GM23338 (cell line): ENCODE data around the gene C13orf46. TPM values are rescaled to one million over a fixed set of nuclear protein-coding genes. Genes with fewer than 3 reads are reported as not detected.

ENCODE experiments used
- ATAC-seq: fragments of 200-7000 bp; cut with Tn5 transposase; 3 replicates; pipeline ENCODE4 v1.9.1; 2020
- DNase-seq: peaks from one replicate; pipeline ENCODE4 v3.0.0-alpha.2; 2015; ENCODE audit warnings: low spot score
- H2AFZ ChIP-seq: fragments of 200-600 bp; sonication (generic); 2 replicates; pipeline ENCODE4 v1.8.0; 2016; ENCODE audit warnings: antibody characterized with exemption, mild to moderate bottlenecking, moderate library complexity
- H3F3A ChIP-seq: fragments of 200-600 bp; sonication (generic); replicated peaks from 2 replicates; pipeline ENCODE4 v1.8.0; 2017; ENCODE audit warnings: antibody characterized with exemption, mixed run types, low read depth
- H3K27ac ChIP-seq: fragments of 200-600 bp; sonication (generic); 2 replicates; pipeline ENCODE4 v1.6.1; 2016; ENCODE audit warnings: low read depth
- H3K27me3 ChIP-seq: fragments of 200-600 bp; sonication (generic); 2 replicates; pipeline ENCODE4 v1.8.0; 2016; ENCODE audit warnings: mild to moderate bottlenecking, mixed run types, moderate library complexity; ENCODE audit not compliant: insufficient read depth
- H3K36me3 ChIP-seq: fragments of 200-600 bp; sonication (generic); 2 replicates; pipeline ENCODE4 v1.8.0; 2016; ENCODE audit warnings: mild to moderate bottlenecking; ENCODE audit not compliant: insufficient read depth
- H3K4me1 ChIP-seq: fragments of 200-600 bp; sonication (generic); 2 replicates; pipeline ENCODE4 v1.8.0; 2016; ENCODE audit warnings: mild to moderate bottlenecking, moderate library complexity; ENCODE audit not compliant: insufficient read depth
- H3K4me2 ChIP-seq: fragments of 200-600 bp; sonication (generic); 2 replicates; pipeline ENCODE4 v1.7.1; 2017; ENCODE audit warnings: mixed run types
- H3K4me3 ChIP-seq: fragments of 200-600 bp; sonication (generic); 2 replicates; pipeline ENCODE4 v1.6.1; 2016; ENCODE audit warnings: mixed run types
- H3K79me2 ChIP-seq: fragments of 200-600 bp; sonication (generic); replicated peaks from 2 replicates; pipeline ENCODE4 v1.8.0; 2017; ENCODE audit warnings: mild to moderate bottlenecking; ENCODE audit not compliant: insufficient read depth
- H3K9me2 ChIP-seq: fragments of 200-600 bp; sonication (generic); 2 replicates; pipeline ENCODE4 v1.8.0; 2017; ENCODE audit not compliant: insufficient read depth
- H4K20me1 ChIP-seq: fragments of 200-600 bp; sonication (generic); replicated peaks from 2 replicates; pipeline ENCODE4 v1.8.0; 2017; ENCODE audit warnings: mild to moderate bottlenecking; ENCODE audit not compliant: insufficient read depth
- H3K27ac Mint-ChIP-seq: 2 replicates; pipeline ENCODE4 v1.8.0; 2020; ENCODE audit warnings: inconsistent platforms, mild to moderate bottlenecking, moderate library complexity, mixed read lengths
- H3K27me3 Mint-ChIP-seq: 3 replicates; pipeline ENCODE4 v1.8.0; 2022; ENCODE audit warnings: low read depth, mild to moderate bottlenecking, moderate library complexity, mixed read lengths, inconsistent platforms; ENCODE audit not compliant: insufficient read depth, poor library complexity
- H3K36me3 Mint-ChIP-seq: 3 replicates; pipeline ENCODE4 v1.8.0; 2021; ENCODE audit warnings: low read depth, mild to moderate bottlenecking, inconsistent platforms, moderate library complexity, mixed read lengths
- H3K4me1 Mint-ChIP-seq: 3 replicates; pipeline ENCODE4 v1.8.0; 2020; ENCODE audit warnings: mild to moderate bottlenecking, inconsistent platforms, mixed read lengths
- H3K4me3 Mint-ChIP-seq: 3 replicates; pipeline ENCODE4 v1.8.0; 2021; ENCODE audit warnings: moderate library complexity, mild to moderate bottlenecking, inconsistent platforms, mixed read lengths
- H3K9me3 Mint-ChIP-seq: 3 replicates; pipeline ENCODE4 v1.8.0; 2020; ENCODE audit warnings: moderate library complexity, mild to moderate bottlenecking, inconsistent platforms, mixed read lengths
- CREB1 ChIP-seq: fragments of 250-450 bp; sonication (Bioruptor Pico); IDR thresholded peaks from 2 replicates; pipeline ENCODE4 v1.5.0; 2020; ENCODE audit warnings: low read depth, mild to moderate bottlenecking, moderate library complexity
- ETS1 ChIP-seq: IDR thresholded peaks from 2 replicates; pipeline ENCODE4 v1.6.1; 2016; ENCODE audit warnings: antibody characterized with exemption
- EZH2 ChIP-seq: fragments of 200-600 bp; sonication (generic); IDR thresholded peaks from one replicate; pipeline ENCODE4 v1.8.0; 2017; ENCODE audit warnings: antibody characterized with exemption, mild to moderate bottlenecking, low read depth; ENCODE audit not compliant: unreplicated experiment
- EZH2phosphoT487 ChIP-seq: fragments of 200-600 bp; sonication (generic); IDR thresholded peaks from one replicate; pipeline ENCODE4 v1.8.1; 2018; ENCODE audit warnings: antibody characterized with exemption; ENCODE audit not compliant: unreplicated experiment
- JUNB ChIP-seq: IDR thresholded peaks from one replicate; pipeline ENCODE4 v1.6.1; 2016; ENCODE audit warnings: antibody characterized with exemption; ENCODE audit not compliant: unreplicated experiment
- NANOG ChIP-seq: IDR thresholded peaks from 2 replicates; pipeline ENCODE4 v1.6.1; 2016; ENCODE audit warnings: antibody characterized with exemption, borderline replicate concordance
- POLR2AphosphoS5 ChIP-seq: IDR thresholded peaks from 2 replicates; pipeline ENCODE4 v1.6.1; 2016; ENCODE audit warnings: antibody characterized with exemption, low read depth
- REST ChIP-seq: IDR thresholded peaks from one replicate; pipeline ENCODE4 v1.6.1; 2018; ENCODE audit warnings: antibody characterized with exemption; ENCODE audit not compliant: unreplicated experiment
- STAT1 ChIP-seq: IDR thresholded peaks from one replicate; pipeline ENCODE4 v1.6.1; 2016; ENCODE audit warnings: antibody characterized with exemption; ENCODE audit not compliant: unreplicated experiment
- ZNF114 ChIP-seq: fragments of 250-450 bp; sonication (Bioruptor Pico); IDR thresholded peaks from 2 replicates; pipeline ENCODE4 v1.5.0; 2020; ENCODE audit warnings: mild to moderate bottlenecking, moderate library complexity
- ZNF462 ChIP-seq: fragments of 250-450 bp; sonication (Bioruptor Pico); IDR thresholded peaks from 2 replicates; pipeline ENCODE4 v1.5.0; 2020; ENCODE audit warnings: mild to moderate bottlenecking, moderate library complexity
- polyA plus RNA-seq: library from polyadenylated mRNA; unstranded; fragments of >200 nt; fragmentation: Nextera tagmentation; extraction: Ambion mirVana; gene quantifications from 2 replicates; pipeline ENCODE4 v1.2.1, GENCODE V29; 2016
- total RNA-seq: library from RNA; depleted of rRNA; stranded (reverse); fragments of >200 nt; shearing (Covaris generic); gene quantifications from 2 replicates; pipeline ENCODE4 v1.2.3, GENCODE V29; 2014

The C13orf46 gene
- total and polyA plus RNA-seq, 2 experiments from 2014 or later = 0.44 to 1.5 TPM

DNA sequence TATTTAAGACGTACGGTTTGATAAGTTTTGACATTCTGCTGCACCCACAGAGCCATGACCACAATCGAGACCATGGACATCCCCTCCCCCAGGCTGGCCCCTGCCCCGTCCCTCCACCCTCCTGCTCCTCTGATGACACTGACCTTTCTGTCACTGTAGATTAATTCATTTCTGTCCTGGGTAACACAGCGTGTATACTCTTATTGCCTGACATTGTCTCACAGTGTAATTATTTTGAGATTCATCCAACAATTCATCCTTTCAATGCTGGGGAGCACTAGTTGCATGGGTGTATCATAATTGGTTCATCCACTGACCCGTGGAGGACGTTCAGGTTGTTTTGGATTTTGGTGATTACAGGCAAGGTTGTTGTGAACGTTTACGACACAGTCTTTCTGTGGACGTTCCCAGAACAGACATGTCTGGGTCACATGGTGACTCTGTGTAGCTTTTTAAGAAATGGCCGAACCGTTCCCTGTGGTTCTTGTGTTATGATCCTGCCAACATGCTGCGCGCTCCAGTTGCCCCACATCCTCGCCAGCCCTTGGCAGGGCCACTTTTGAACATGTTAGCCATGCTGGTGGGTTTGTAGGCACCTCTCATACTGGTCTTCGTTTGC lies 41.9 kb downstream of the C13orf46 start:
- Histone ChIP-seq H3F3A (no peaks in the 10 kb centered on the region), H3K4me1 (no peaks in the 10 kb centered on the region), H4K20me1 (no peaks in the 10 kb centered on the region), H3K27ac (no peak overlapping the region), H3K9me2 (no peaks in the 10 kb centered on the region), H3K36me3 (no peaks in the 10 kb centered on the region), H3K27me3 (no peaks in the 10 kb centered on the region), H3K4me2 (no peak overlapping the region), H2AFZ (no peak overlapping the region), H3K79me2 (no peaks in the 10 kb centered on the region), H3K4me3 (no peak overlapping the region)
- DNase-seq = no peak
- Mint-ChIP-seq H3K4me1 (peaks cover 8% of the 10 kb centered on the region), H3K9me3 (no peaks in the 10 kb centered on the region), H3K4me3 (no peak overlapping the region), H3K27me3 (peaks cover 14% of the 10 kb centered on the region), H3K36me3 (no peaks in the 10 kb centered on the region), H3K27ac (no peak overlapping the region)
- ATAC-seq = no peak
- TF ChIP-seq ETS1 (no peak), EZH2phosphoT487 (no peak), POLR2AphosphoS5 (no peak), JUNB (no peak), STAT1 (no peak), ZNF114 (CRISPR knock-in tag) (no peak), NANOG (no peak), REST (no peak), CREB1 (CRISPR knock-in tag) (no peak), EZH2 (no peak), ZNF462 (CRISPR knock-in tag) (no peak)
